HFF-Myc (cell line): ENCODE results near the gene DEFB110.

Experiments used
- DNase-seq: peaks from one replicate; pipeline ENCODE4 v3.0.0-alpha.2; 2011; ENCODE audit warnings: low read depth; ENCODE audit errors: extremely low read depth
- H3K4me3 ChIP-seq: replicated peaks from 2 replicates; pipeline ENCODE4 v1.5.1; 2011; ENCODE audit warnings: low read depth, mild to moderate bottlenecking, control low read depth, low read length
- TF ChIP-seq, protein P1 (sequence below): IDR thresholded peaks from 2 replicates; pipeline ENCODE4 v1.5.1; 2012; ENCODE audit warnings: mild to moderate bottlenecking, low read depth, low read length, control low read depth; ENCODE audit errors: missing control alignments

Gene DEFB110

DNA sequence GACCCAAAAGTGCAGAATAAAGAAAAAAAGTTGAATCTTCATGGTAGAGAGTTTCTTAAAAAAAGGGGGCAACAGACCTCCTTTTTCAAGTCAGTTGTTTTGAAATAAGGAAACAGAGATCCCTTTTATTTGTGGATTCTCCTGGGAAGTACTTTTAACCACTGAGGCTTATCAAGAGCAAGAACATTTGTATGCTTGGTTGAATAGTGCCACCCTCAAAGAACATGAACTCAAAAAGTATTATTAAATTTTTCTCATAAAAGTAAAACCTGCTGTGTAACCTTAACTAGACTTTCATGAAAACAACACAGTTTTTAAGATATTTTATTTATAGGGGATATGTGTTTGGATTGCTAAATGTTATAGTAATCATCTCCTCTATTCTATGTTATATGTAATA, at the start of gene DEFB110:
DEFB110 (minus strand) TSS at position 101 of the 400 bp plus-strand sequence; CDS start at position 42, 59 bp downstream.
- no peak for DNase-seq
- TF ChIP-seq, protein P1, sequence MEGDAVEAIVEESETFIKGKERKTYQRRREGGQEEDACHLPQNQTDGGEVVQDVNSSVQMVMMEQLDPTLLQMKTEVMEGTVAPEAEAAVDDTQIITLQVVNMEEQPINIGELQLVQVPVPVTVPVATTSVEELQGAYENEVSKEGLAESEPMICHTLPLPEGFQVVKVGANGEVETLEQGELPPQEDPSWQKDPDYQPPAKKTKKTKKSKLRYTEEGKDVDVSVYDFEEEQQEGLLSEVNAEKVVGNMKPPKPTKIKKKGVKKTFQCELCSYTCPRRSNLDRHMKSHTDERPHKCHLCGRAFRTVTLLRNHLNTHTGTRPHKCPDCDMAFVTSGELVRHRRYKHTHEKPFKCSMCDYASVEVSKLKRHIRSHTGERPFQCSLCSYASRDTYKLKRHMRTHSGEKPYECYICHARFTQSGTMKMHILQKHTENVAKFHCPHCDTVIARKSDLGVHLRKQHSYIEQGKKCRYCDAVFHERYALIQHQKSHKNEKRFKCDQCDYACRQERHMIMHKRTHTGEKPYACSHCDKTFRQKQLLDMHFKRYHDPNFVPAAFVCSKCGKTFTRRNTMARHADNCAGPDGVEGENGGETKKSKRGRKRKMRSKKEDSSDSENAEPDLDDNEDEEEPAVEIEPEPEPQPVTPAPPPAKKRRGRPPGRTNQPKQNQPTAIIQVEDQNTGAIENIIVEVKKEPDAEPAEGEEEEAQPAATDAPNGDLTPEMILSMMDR: no peak
- no peak within 1 kb of the TSS for H3K4me3 ChIP-seq

DNA sequence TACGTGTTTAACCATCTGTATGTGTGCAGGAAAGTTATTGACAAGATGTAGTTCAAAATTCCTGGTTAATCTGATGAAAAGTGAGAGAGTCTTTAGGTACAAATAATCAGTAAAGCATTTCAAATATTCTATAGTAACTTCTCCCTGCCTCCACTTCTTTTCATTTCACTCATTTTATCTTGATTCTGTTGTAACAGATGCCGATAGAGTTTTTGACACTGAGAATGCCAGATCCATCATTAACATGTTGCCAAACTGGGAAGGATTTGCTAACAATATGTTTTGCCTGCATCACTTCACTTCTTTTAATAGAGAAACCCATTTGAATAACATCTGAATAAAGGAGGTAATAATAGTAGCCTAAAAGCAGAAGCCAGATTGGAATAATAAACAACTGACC, 48.3 kb upstream of the DEFB110 start:
- TF ChIP-seq, protein P1: no peak
- no peak for DNase-seq
- H3K4me3 ChIP-seq: no peak overlapping the region

DNA sequence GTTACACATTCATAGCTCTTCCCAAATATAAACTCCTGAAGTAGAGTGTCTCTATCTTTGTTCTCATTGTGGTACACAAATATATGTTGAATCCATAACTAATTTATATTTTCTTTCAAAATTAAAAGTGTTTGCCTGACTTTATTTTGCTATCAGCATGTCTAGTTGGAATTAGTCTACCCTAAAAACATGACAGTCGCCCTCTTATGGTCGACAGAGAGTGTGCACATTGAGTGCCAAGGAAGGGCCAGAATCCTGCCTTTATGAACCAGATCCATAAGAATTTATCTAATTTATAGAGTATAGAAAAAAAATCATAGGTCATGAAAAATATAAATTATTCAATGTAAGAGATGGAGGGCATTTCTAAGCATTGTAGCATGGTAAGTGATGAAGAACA, 40.3 kb upstream of the DEFB110 start:
- no peak overlapping the region for H3K4me3 ChIP-seq
- no peak for DNase-seq
- TF ChIP-seq, protein P1: peak; percentile 11

DNA sequence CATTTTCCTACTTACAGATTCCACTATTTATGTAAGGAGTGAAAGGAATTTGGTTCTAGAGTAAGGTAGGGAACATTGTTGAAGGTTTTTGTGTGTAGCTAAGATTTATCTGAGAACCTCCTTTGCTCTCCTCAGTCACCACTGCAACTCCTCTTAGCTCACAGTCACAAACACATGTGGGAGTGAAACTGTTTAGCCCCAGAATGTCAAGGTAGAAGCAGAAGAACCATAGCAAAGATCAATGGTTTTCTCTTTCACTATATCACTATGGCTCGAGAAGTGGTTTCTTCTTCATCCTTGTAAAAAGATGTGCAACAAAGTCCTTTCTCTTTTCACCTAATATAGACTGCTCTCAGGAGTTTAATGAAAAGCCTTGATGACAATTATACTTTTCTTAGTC, 34.4 kb upstream of the DEFB110 start:
- TF ChIP-seq, protein P1: no peak
- no peak for DNase-seq
- no peak overlapping the region for H3K4me3 ChIP-seq

DNA sequence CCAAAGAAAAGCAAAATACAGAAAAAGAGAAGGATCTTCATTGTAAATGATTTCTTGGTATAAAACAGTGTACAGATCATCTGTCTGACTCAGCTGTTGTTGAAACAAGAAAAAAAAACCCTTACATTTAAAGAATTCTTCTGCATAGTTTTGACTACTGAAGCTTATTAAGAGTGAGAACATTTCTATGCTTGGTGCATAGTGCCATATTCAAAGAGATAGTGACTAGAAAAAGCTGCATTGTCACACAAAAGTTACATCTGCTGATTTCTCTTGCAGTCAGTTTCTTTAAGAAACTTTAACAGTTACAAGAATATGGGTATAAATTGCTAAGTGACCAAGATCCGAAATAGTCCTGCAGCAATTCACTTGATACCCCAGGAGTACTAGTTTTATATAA, 28.0 kb upstream of the DEFB110 start, which contains the start of gene DEFB112:
DEFB112 (minus strand) TSS at position 101 of the 400 bp plus-strand sequence; CDS start at position 41, 60 bp downstream.
- no peak within 1 kb of the TSS for H3K4me3 ChIP-seq
- DNase-seq: no peak
- TF ChIP-seq, protein P1: no peak

DNA sequence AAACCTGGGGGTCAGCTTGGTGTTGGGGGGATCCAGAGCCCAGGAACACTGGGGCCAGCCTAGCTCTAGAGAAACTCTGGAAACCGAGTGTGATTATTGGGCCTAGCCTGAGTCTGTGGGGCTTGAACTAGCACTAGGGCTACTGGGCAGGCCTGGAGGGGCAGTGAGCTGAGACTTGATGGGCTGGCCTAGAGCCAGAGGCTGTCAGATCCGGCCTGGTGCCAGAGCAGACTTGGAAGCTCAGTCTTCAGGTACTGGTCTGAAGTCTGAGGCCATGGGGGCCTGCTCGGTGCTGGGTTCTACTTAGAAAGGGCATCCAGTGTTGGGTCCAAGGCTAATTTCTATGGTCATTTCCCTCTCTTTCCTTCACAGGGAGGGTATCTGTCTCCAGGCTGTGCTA, 25.2 kb upstream of the DEFB110 start:
- DNase-seq: no peak
- TF ChIP-seq, protein P1: no peak

More for the DNA sequence above, 25.2 kb upstream of the DEFB110 start:
- no peak overlapping the region for H3K4me3 ChIP-seq
